OCI-LY7 (cell line): ENCODE measurements around the gene CDH6.

Source experiments
- CTCF ChIP-seq: fragments of 200-600 bp; sonication (generic); conservative IDR thresholded peaks from 2 replicates; pipeline ENCODE4 v1.5.1; 2014; ENCODE audit warnings: mild to moderate bottlenecking, antibody characterized with exemption, low read length, moderate library complexity, mixed read lengths
- EZH2phosphoT487 ChIP-seq: fragments of 200-600 bp; sonication (generic); IDR thresholded peaks from 2 replicates; pipeline ENCODE4 v1.6.1; 2018; ENCODE audit warnings: low read depth, borderline replicate concordance, mild to moderate bottlenecking, mixed run types, antibody characterized with exemption, low read length, moderate library complexity, mixed read lengths

GRCh38 chr5:31291323-31291854, 97.9 kb downstream of the CDH6 start:
- 0 out of 2 replicates have a peak, but pooled peaks have one; percentile 18 for TF ChIP-seq CTCF
- TF ChIP-seq EZH2phosphoT487: no peak
